Nephron (organoid): ENCODE data around the gene TRMT44.
"Not testable (repeated sequence)": the region's sequence is repeated elsewhere in the genome, so short reads cannot be mapped to it uniquely, and the experiment has no call there.

Source experiments
- H3K27ac Mint-ChIP-seq, 3 experiments: 2 replicates each; pipeline ENCODE4 v1.8.0; 2020; ENCODE audit warnings: mixed read lengths in 3 of 3, mild to moderate bottlenecking in 2 of 3, moderate library complexity in 1 of 3
- H3K27me3 Mint-ChIP-seq: 2 replicates; pipeline ENCODE4 v1.8.0; 2021; ENCODE audit warnings: low read depth, mild to moderate bottlenecking, moderate library complexity, mixed read lengths
- H3K36me3 Mint-ChIP-seq: 2 replicates; pipeline ENCODE4 v1.8.0; 2020; ENCODE audit warnings: low read depth, mixed read lengths
- H3K4me1 Mint-ChIP-seq: 2 replicates; pipeline ENCODE4 v1.8.0; 2020; ENCODE audit warnings: mixed read lengths
- H3K4me3 Mint-ChIP-seq, 3 experiments: 2 replicates each; pipeline ENCODE4 v1.8.0; 2020; ENCODE audit warnings: mild to moderate bottlenecking in 3 of 3, mixed read lengths in 3 of 3, moderate library complexity in 2 of 3
- H3K9me3 Mint-ChIP-seq: 2 replicates; pipeline ENCODE4 v1.8.0; 2020; ENCODE audit warnings: mixed read lengths
- TF ChIP-seq, protein P1 (sequence below), 3 experiments: fragments of 200-600 bp; sonication (generic); IDR thresholded peaks; one replicate each; pipeline ENCODE4 v1.5.0; 2021; ENCODE audit warnings: antibody characterized with exemption in 3 of 3; ENCODE audit not compliant: unreplicated experiment in 3 of 3

The TRMT44 gene

DNA sequence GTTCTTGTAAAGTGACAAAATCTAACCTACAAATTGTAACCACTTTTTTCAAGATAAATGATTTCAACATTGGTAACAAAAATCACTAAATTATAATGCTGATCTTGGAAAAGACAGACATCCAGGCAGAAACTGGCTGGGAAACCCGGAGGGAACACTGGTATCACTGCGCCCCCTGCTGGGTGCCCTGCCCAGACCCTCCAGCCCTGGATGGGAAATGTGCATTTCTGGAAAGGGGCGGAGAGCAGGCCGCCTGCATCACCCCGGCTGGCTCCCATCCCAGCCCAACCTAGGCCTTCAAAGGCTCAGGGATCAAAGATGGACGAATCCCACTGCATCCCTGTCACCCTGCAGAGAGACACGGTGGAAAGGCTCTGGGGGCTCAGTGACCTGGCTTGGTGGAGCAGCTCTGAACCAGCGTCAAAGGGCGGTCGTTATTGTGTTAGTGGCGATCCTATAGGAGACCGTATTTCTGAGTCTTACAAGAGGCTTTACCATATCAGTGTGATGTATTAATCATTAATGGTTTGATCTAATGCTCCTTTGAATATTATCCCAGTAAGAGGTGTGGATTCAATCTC is 37.3 kb upstream of the TRMT44 start:
- TF ChIP-seq, protein P1, sequence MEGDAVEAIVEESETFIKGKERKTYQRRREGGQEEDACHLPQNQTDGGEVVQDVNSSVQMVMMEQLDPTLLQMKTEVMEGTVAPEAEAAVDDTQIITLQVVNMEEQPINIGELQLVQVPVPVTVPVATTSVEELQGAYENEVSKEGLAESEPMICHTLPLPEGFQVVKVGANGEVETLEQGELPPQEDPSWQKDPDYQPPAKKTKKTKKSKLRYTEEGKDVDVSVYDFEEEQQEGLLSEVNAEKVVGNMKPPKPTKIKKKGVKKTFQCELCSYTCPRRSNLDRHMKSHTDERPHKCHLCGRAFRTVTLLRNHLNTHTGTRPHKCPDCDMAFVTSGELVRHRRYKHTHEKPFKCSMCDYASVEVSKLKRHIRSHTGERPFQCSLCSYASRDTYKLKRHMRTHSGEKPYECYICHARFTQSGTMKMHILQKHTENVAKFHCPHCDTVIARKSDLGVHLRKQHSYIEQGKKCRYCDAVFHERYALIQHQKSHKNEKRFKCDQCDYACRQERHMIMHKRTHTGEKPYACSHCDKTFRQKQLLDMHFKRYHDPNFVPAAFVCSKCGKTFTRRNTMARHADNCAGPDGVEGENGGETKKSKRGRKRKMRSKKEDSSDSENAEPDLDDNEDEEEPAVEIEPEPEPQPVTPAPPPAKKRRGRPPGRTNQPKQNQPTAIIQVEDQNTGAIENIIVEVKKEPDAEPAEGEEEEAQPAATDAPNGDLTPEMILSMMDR (IDR thresholded peaks at IDR 0.05; ENCODE audit: unreplicated experiment in 3 of 3): peak; percentile 93 to 98 (median 94)

DNA sequence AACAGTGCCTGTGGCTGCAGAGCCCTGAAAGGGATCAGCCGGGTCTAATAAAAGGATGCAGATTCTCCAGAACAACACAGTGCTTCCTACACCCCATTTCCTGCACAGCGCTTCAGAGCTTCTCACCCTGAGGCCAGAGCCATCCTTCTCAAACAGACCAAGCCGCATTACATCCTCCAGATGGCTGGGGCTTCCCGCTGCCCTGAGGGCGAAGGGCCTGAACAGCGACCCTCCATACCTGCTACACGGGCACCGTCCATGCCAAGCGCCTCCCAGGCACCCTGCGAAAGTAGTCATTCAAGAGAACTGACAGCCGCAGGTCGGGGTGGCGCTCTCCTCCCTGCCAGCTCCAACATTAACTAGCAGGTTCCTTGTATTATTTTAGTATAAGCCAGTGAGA is 36.6 kb upstream of the TRMT44 start:
- TF ChIP-seq, protein P1 (IDR thresholded peaks at IDR 0.05; ENCODE audit: unreplicated experiment in 3 of 3): no peak
- H3K36me3 Mint-ChIP-seq: peaks cover 45% of the 10 kb centered on the region

More for the DNA sequence above, 37.3 kb upstream of the TRMT44 start:
- H3K27ac Mint-ChIP-seq: peak overlapping the region; percentile 5 to 80 (median 23)
- H3K9me3 Mint-ChIP-seq: no peaks in the 10 kb centered on the region
- peaks cover 16% of the 10 kb centered on the region for H3K27me3 Mint-ChIP-seq
- no peak overlapping the region for H3K4me3 Mint-ChIP-seq
- H3K36me3 Mint-ChIP-seq: peaks cover 48% of the 10 kb centered on the region
- H3K4me1 Mint-ChIP-seq: peaks cover 43% of the 10 kb centered on the region

DNA sequence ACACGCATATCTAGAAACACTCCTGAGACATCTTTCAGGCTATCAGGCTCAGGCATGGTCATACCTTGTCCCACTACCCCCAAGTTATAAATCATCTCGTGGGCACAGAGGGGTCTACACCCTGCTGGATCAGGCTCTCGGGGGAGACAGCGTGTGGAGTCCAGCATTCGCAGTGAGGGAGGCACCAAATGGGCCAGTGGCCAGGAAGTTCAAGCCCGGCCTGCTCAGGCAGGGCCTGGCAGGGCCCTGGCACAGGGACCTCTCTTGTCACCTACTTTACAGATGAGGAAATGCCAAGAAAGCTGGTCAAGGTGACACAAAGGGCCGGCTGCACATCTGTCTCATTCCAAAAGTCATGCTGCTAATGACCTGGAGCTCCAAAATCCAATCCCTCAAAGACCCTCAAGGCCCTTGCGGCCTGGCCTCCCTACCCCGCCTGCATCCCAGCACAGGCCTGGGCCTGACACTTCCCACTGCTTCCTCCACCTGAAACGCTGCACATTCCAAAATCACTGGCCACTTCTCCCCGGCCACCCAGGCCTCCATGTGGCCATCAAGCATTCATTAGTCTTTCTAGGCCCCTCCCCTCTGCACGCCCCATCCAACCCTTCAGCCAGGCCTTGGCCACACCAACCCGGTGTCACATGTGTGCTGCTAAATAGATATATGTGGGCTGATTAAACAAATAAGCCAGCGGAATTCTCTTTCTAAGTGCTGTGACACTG is 35.6 kb upstream of the TRMT44 start:
- H3K36me3 Mint-ChIP-seq: peaks cover 53% of the 10 kb centered on the region
- no peak overlapping the region for H3K4me3 Mint-ChIP-seq
- no peaks in the 10 kb centered on the region for H3K9me3 Mint-ChIP-seq
- peak overlapping the region; percentile 26 to 80 (median 78) for H3K27ac Mint-ChIP-seq
- H3K27me3 Mint-ChIP-seq: peaks cover 12% of the 10 kb centered on the region
- TF ChIP-seq, protein P1 (IDR thresholded peaks at IDR 0.05; ENCODE audit: unreplicated experiment in 3 of 3): no peak
- H3K4me1 Mint-ChIP-seq: peaks cover 36% of the 10 kb centered on the region

More for the DNA sequence above, 36.6 kb upstream of the TRMT44 start:
- Mint-ChIP-seq H3K4me1 (peaks cover 36% of the 10 kb centered on the region), H3K9me3 (no peaks in the 10 kb centered on the region), H3K4me3 (no peak overlapping the region), H3K27ac (peak overlapping the region in 1 of 3 experiments; percentile 80), H3K27me3 (peaks cover 16% of the 10 kb centered on the region)

DNA sequence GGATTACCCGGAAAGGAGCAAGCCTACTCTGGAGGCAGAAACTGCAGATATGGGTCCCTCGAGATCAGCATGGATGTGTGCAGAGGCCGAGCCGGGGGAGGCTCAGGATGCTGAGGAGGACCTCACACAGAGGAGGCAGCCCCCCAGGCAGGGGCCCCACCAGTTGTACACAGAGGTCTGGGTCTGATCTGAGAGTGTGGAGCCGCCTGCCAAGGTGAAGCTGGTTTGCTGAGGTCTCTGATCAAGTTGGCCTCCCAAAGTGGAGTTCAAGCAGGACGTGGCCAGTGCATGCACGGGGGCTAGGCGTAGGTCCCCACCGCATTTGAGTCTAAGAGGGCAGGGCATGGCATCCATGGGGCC is 35.1 kb upstream of the TRMT44 start:
- TF ChIP-seq, protein P1 (IDR thresholded peaks at IDR 0.05; ENCODE audit: unreplicated experiment in 3 of 3): no peak
- H3K4me3 Mint-ChIP-seq: no peak overlapping the region
- no peaks in the 10 kb centered on the region for H3K9me3 Mint-ChIP-seq
- H3K4me1 Mint-ChIP-seq: peaks cover 34% of the 10 kb centered on the region
- H3K36me3 Mint-ChIP-seq: peaks cover 53% of the 10 kb centered on the region
- H3K27ac Mint-ChIP-seq: peak overlapping the region; percentile 26 to 80 (median 78)
- H3K27me3 Mint-ChIP-seq: peaks cover 12% of the 10 kb centered on the region

DNA sequence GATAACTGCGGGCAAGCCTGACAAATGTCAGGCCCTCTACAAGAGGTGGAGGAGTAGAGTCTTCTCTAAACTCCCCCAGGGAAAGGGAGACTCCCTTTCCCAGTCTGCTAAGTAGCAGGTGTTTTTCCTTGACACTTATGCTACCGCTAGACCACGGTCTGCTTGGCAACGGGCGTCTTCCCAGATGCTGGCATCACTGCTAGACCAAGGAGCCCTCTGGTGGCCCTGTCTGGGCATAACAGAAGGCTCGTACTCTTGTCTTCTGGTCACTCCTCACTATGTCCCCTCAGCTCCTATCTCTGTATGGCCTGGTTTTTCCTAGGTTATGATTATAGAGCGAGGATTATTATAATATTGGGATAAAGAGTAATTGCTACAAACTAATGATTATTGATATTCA is 33.7 kb upstream of the TRMT44 start:
- not testable (repeated sequence) for H3K4me3 Mint-ChIP-seq, H3K27ac Mint-ChIP-seq, H3K9me3 Mint-ChIP-seq, H3K27me3 Mint-ChIP-seq
- H3K4me1 Mint-ChIP-seq: peaks cover 29% of the 10 kb centered on the region
- peaks cover 53% of the 10 kb centered on the region for H3K36me3 Mint-ChIP-seq
- TF ChIP-seq, protein P1 (IDR thresholded peaks at IDR 0.05; ENCODE audit: unreplicated experiment in 3 of 3): peak; percentile 25 to 50 (median 38)
